ENCODE data around the gene PLOD3.

GRCh38 chr7:101180130-101180755 lies 37.1 kb downstream of the PLOD3 start, which contains the start of gene NAT16:
- TF ChIP-seq CTCF (IDR thresholded peaks at IDR 0.05 in 8 of 11, conservative IDR thresholded peaks at IDR 0.05 in 3 of 11), result no peak
- no peak for TF ChIP-seq POLR2A (IDR thresholded peaks at IDR 0.05)
- no peak for TF ChIP-seq POLR2AphosphoS5 (IDR thresholded peaks at IDR 0.05)
